Lower lobe of right lung (tissue), 2 donors: ENCODE data around the gene GNG7. TPM values are rescaled to one million over a fixed set of nuclear protein-coding genes. Genes with fewer than 3 reads are reported as not detected.

Source experiments
- ATAC-seq, 2 donors: fragments of 200-7000 bp; cut with Tn5 transposase; one replicate each; pipeline ENCODE4 v1.9.1; 2020 to 2022; ENCODE audit warnings: mild to moderate bottlenecking in 2 of 2, moderate library complexity in 2 of 2
- DNase-seq: peaks from one replicate; pipeline ENCODE4 v3.0.0-alpha.2; 2020
- H3K27ac ChIP-seq: fragments of 200-600 bp; one replicate; pipeline ENCODE4 v1.8.0; 2022
- H3K27me3 ChIP-seq: fragments of 200-600 bp; one replicate; pipeline ENCODE4 v1.8.0; 2022; ENCODE audit warnings: low read depth
- H3K36me3 ChIP-seq: fragments of 200-600 bp; one replicate; pipeline ENCODE4 v1.8.0; 2022; ENCODE audit warnings: mild to moderate bottlenecking
- H3K4me1 ChIP-seq: fragments of 200-600 bp; one replicate; pipeline ENCODE4 v1.8.0; 2022
- H3K4me3 ChIP-seq: fragments of 200-600 bp; one replicate; pipeline ENCODE4 v1.8.0; 2022; ENCODE audit warnings: mild to moderate bottlenecking
- H3K9me3 ChIP-seq: fragments of 200-600 bp; one replicate; pipeline ENCODE4 v1.8.0; 2022
- CTCF ChIP-seq: fragments of 200-600 bp; IDR thresholded peaks from one replicate; pipeline ENCODE4 v1.8.0; 2022; ENCODE audit warnings: antibody characterized with exemption, mild to moderate bottlenecking
- intact Hi-C: fragments of 100-400 bp; cut with DNase I; formaldehyde crosslinking; loops from one replicate; pipeline ENCODE4 v1.11.0; 2022
- total RNA-seq: library from RNA; stranded (reverse); fragmentation: NEBNext Ultra II Directional; extraction: Animal tissue kit (Norgen Biotek cat#: 25700); gene quantifications from one replicate; pipeline ENCODE4 v1.2.1, GENCODE V29; 2021
- donor health status: DM: no; HTN: yes; CAD: no; lungs with severe emphysema.

The GNG7 gene
- total RNA-seq, 1 donor from 2014 or later = 6.2 TPM

GRCh38 chr19:2478756-2479555 lies 223.5 kb downstream of the GNG7 start:
- ATAC-seq = peak; percentile 45 to 50
- Histone ChIP-seq H3K4me3 (peak overlapping the region; percentile 97), H3K27me3 (no peaks in the 10 kb centered on the region), H3K27ac (peak overlapping the region; percentile 89), H3K9me3 (peaks cover 7% of the 10 kb centered on the region), H3K4me1 (peaks cover 37% of the 10 kb centered on the region), H3K36me3 (peaks cover 12% of the 10 kb centered on the region)
- peak; percentile 88 for DNase-seq
- intact Hi-C loops = loop anchor here (10.0 kb wide), 1 partner anchor 136 kb away; no protein-coding TSS in a partner anchor
- no peak for TF ChIP-seq CTCF

GRCh38 chr19:2478278-2478755 lies 224.2 kb downstream of the GNG7 start:
- H3K9me3 ChIP-seq = peaks cover 4% of the 10 kb centered on the region
- no peaks in the 10 kb centered on the region for H3K27me3 ChIP-seq
- ATAC-seq = peak; percentile 0 to 22
- peaks cover 38% of the 10 kb centered on the region for H3K4me1 ChIP-seq
- TF ChIP-seq CTCF = peak; percentile 24
- H3K27ac ChIP-seq = peak overlapping the region; percentile 89
- peaks cover 12% of the 10 kb centered on the region for H3K36me3 ChIP-seq
- H3K4me3 ChIP-seq = peak overlapping the region; percentile 97
- DNase-seq = peak; percentile 86
- intact Hi-C loops = loop anchor here (10.0 kb wide), 1 partner anchor 136 kb away; no protein-coding TSS in a partner anchor

GRCh38 chr19:2477732-2478191 lies 224.7 kb downstream of the GNG7 start:
- peaks cover 12% of the 10 kb centered on the region for H3K36me3 ChIP-seq
- ATAC-seq (no peak), DNase-seq (peak; percentile 55)
- peak overlapping the region; percentile 97 for H3K4me3 ChIP-seq
- intact Hi-C loops = loop anchor here (10.0 kb wide), 1 partner anchor 137 kb away; no protein-coding TSS in a partner anchor
- H3K4me1 ChIP-seq = peaks cover 38% of the 10 kb centered on the region
- H3K9me3 ChIP-seq = no peaks in the 10 kb centered on the region
- no peaks in the 10 kb centered on the region for H3K27me3 ChIP-seq
- TF ChIP-seq CTCF = no peak
- H3K27ac ChIP-seq = peak overlapping the region; percentile 89

- ATAC-seq = peak in 1 of 2 donors; percentile 1
- Histone ChIP-seq H3K27me3 (no peaks in the 10 kb centered on the region), H3K27ac (peak overlapping the region; percentile 89), H3K36me3 (peaks cover 12% of the 10 kb centered on the region), H3K9me3 (no peaks in the 10 kb centered on the region), H3K4me3 (peak overlapping the region; percentile 97), H3K4me1 (peaks cover 38% of the 10 kb centered on the region)
- intact Hi-C loops = loop anchor here (10.0 kb wide), 1 partner anchor 138 kb away; no protein-coding TSS in a partner anchor
- peak; percentile 63 for DNase-seq
- no peak for TF ChIP-seq CTCF
Observed at GRCh38 chr19:2477141-2477710, 225.3 kb downstream of the GNG7 start.

GRCh38 chr19:2476451-2477140 lies 225.9 kb downstream of the GNG7 start:
- peak; percentile 70 for DNase-seq
- Histone ChIP-seq H3K9me3 (no peaks in the 10 kb centered on the region), H3K4me1 (peaks cover 38% of the 10 kb centered on the region), H3K4me3 (peak overlapping the region; percentile 97), H3K27me3 (no peaks in the 10 kb centered on the region), H3K36me3 (peaks cover 12% of the 10 kb centered on the region), H3K27ac (peak overlapping the region; percentile 89)
- TF ChIP-seq CTCF = no peak
- peak; percentile 0 to 1 for ATAC-seq
- intact Hi-C loops = loop anchor here (10.0 kb wide), 1 partner anchor 138 kb away; no protein-coding TSS in a partner anchor
